ENCODE data around the gene HEPACAM2. TPM values are rescaled to one million over a fixed set of nuclear protein-coding genes. Genes with fewer than 3 reads are reported as not detected.
A peak's percentile ranks its signal among the peaks of the same experiment; 100 is the strongest.

HEPACAM2 gene
- total RNA-seq, 6 experiments from 2014 or later, result not detected

- no peaks in the 10 kb centered on the region for H3K36me3 ChIP-seq
- peak; percentile 46 for TF ChIP-seq POLR2A (IDR thresholded peaks at IDR 0.05)
- no peak for TF ChIP-seq CTCF (IDR thresholded peaks at IDR 0.05)
- peak within 1 kb of the TSS; percentile 30 to 52 (median 44) for H3K27ac ChIP-seq
- H3K27me3 ChIP-seq, result no peaks in the 10 kb centered on the region
- H3K9me3 ChIP-seq, result no peaks in the 10 kb centered on the region
- H3K4me3 ChIP-seq, result peak within 1 kb of the TSS; percentile 66 to 81 (median 76)
- DNase-seq (peak; percentile 91 to 97 (median 95)), ATAC-seq (peak; percentile 99 to 100 (median 100))
- intact Hi-C loops (cut with DNase I), result no loop called here
- peaks cover 0 to 6% (median 0%) of the 10 kb centered on the region in 4 donors for H3K4me1 ChIP-seq
- under 1% methylated on average over 38 of the region's 40 CpGs for WGBS (ENCODE audit: insufficient coverage, low coverage, low lambda C conversion rate, missing lambda C conversion rate)
Observed at GRCh38 chr7:93231799-93232672, 5.8 kb upstream of the HEPACAM2 start, which contains the start of gene VPS50. VPS50 (plus strand) TSS chr7:93232366; CDS start chr7:93232468, 102 bp downstream.

- Histone ChIP-seq H3K27ac (no peak overlapping the region), H3K4me3 (peak overlapping the region; percentile 66 to 81 (median 76)), H3K36me3 (no peaks in the 10 kb centered on the region), H3K27me3 (no peaks in the 10 kb centered on the region), H3K9me3 (no peaks in the 10 kb centered on the region), H3K4me1 (peaks cover 0 to 6% (median 0%) of the 10 kb centered on the region in 4 donors)
- DNase-seq (no peak), ATAC-seq (no peak)
- TF ChIP-seq CTCF (IDR thresholded peaks at IDR 0.05) (no peak), POLR2A (IDR thresholded peaks at IDR 0.05) (no peak)
- intact Hi-C loops (cut with DNase I), result no loop called here
- WGBS (ENCODE audit: insufficient coverage, low coverage, low lambda C conversion rate, missing lambda C conversion rate), result 31% methylated on average over 5 of the region's 5 CpGs
Observed at GRCh38 chr7:93231259-93231658, 5.0 kb upstream of the HEPACAM2 start.

GRCh38 chr7:93228302-93228701, 2.0 kb upstream of the HEPACAM2 start:
- TF ChIP-seq CTCF (IDR thresholded peaks at IDR 0.05), result peak; percentile 74 to 88 (median 84)
- TF ChIP-seq POLR2A (IDR thresholded peaks at IDR 0.05), result no peak
- H3K4me1 ChIP-seq, result peaks cover 0 to 5% (median 0%) of the 10 kb centered on the region in 4 donors
- DNase-seq (no peak), ATAC-seq (peak; percentile 55 to 60 (median 56))
- H3K36me3 ChIP-seq, result no peaks in the 10 kb centered on the region
- H3K4me3 ChIP-seq, result no peak overlapping the region
- H3K27me3 ChIP-seq, result no peaks in the 10 kb centered on the region
- intact Hi-C loops (cut with DNase I), result no loop called here
- H3K27ac ChIP-seq, result no peak overlapping the region
- WGBS (ENCODE audit: insufficient coverage, low coverage, low lambda C conversion rate, missing lambda C conversion rate), result 0% methylated on average over 2 of the region's 2 CpGs
- no peaks in the 10 kb centered on the region for H3K9me3 ChIP-seq

DNA sequence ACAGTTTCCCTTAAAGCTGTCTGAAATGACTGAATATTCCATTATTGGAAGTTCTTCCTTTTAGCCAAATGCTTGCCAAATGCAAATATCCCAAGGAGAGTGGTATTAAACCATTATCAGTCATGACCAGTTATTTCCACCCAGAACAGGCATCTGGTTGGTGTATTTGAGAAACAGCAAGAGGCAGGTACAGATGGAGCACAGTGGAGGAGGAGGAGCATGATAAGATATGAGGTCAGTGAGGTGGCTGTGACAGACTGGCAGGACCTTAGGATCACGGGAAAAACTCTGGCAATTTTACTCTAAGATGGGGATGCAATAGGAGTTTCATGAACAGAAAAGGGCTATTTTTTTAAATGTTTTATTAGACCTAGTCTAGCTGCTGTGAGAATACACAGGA, 6.4 kb downstream of the HEPACAM2 start:
- Histone ChIP-seq H3K27me3 (no peaks in the 10 kb centered on the region), H3K4me3 (no peak overlapping the region), H3K27ac (no peak overlapping the region), H3K36me3 (no peaks in the 10 kb centered on the region), H3K4me1 (no peaks in the 10 kb centered on the region), H3K9me3 (no peaks in the 10 kb centered on the region)
- no peak for DNase-seq
- no peak for ATAC-seq
- no peak for TF ChIP-seq CTCF (IDR thresholded peaks at IDR 0.05)
- TF ChIP-seq POLR2A (IDR thresholded peaks at IDR 0.05), result no peak
- intact Hi-C loops (cut with DNase I), result no loop called here
- WGBS (ENCODE audit: insufficient coverage, low coverage, low lambda C conversion rate, missing lambda C conversion rate), result 32% methylated on average over 1 of the region's 1 CpG
